CD8-positive, alpha-beta memory T cell (primary cell): ENCODE results near the gene RNF115. TPM values are rescaled to one million over a fixed set of nuclear protein-coding genes. Genes with fewer than 3 reads are reported as not detected.
A peak's percentile ranks its signal among the peaks of the same experiment; 100 is the strongest.

Source experiments
- CTCF ChIA-PET: fragments of 350-600 bp; sonication (Branson Sonifier 250); formaldehyde crosslinking; loops from one replicate; lab custom pipeline; 2021; ENCODE audit warnings: antibody characterized with exemption; lab: Charles Lee
- POLR2A ChIA-PET: fragments of 350-600 bp; sonication (Branson Sonifier 250); formaldehyde crosslinking; loops from one replicate; lab custom pipeline; 2021; ENCODE audit warnings: antibody characterized with exemption; lab: Charles Lee
- DNase-seq, 5 donors: peaks; one replicate each; pipeline versions ENCODE4 v3.0.0 to v3.0.0-alpha.2; 2020 to 2022; ENCODE audit warnings: mixed read lengths in 1 of 5
- H3K27ac ChIP-seq: one replicate; pipeline ENCODE4 v1.7.0; 2013; ENCODE audit warnings: low read depth, mild to moderate bottlenecking, low read length, moderate library complexity
- H3K27me3 ChIP-seq: 2 replicates; pipeline ENCODE4 v1.7.0; 2013; ENCODE audit warnings: low read length, mild to moderate bottlenecking; ENCODE audit not compliant: insufficient read depth, poor library complexity, severe bottlenecking
- H3K36me3 ChIP-seq: 2 replicates; pipeline ENCODE4 v1.7.0; 2013; ENCODE audit warnings: mild to moderate bottlenecking, low read length, moderate library complexity; ENCODE audit not compliant: insufficient read depth
- H3K4me1 ChIP-seq: 2 replicates; pipeline ENCODE4 v1.7.0; 2013; ENCODE audit warnings: mild to moderate bottlenecking, low read length, moderate library complexity; ENCODE audit not compliant: insufficient read depth
- H3K4me3 ChIP-seq: 2 replicates; pipeline ENCODE4 v1.7.0; 2013; ENCODE audit warnings: mild to moderate bottlenecking, low read length
- H3K9me3 ChIP-seq: 2 replicates; pipeline ENCODE4 v1.7.0; 2013; ENCODE audit warnings: mild to moderate bottlenecking, low read length
- H3K27ac Mint-ChIP-seq, 8 donors: one replicate each; pipeline ENCODE4 v1.8.0; 2020 to 2021; ENCODE audit warnings: mixed read lengths in 8 of 8, mild to moderate bottlenecking in 6 of 8, inconsistent platforms in 3 of 8, moderate library complexity in 3 of 8
- H3K27me3 Mint-ChIP-seq, 2 donors: one replicate each; pipeline ENCODE4 v1.8.0; 2020 to 2021; ENCODE audit warnings: mixed read lengths in 2 of 2, mild to moderate bottlenecking in 1 of 2, moderate library complexity in 1 of 2
- H3K36me3 Mint-ChIP-seq, 3 donors: one replicate each; pipeline ENCODE4 v1.8.0; 2020 to 2021; ENCODE audit warnings: mixed read lengths in 3 of 3, inconsistent platforms in 1 of 3, mild to moderate bottlenecking in 1 of 3
- H3K4me1 Mint-ChIP-seq, 3 donors: one replicate each; pipeline ENCODE4 v1.8.0; 2020 to 2021; ENCODE audit warnings: mixed read lengths in 3 of 3, inconsistent platforms in 1 of 3, mild to moderate bottlenecking in 1 of 3
- H3K4me3 Mint-ChIP-seq, 7 donors: one replicate each; pipeline ENCODE4 v1.8.0; 2020 to 2021; ENCODE audit warnings: mixed read lengths in 7 of 7, mild to moderate bottlenecking in 6 of 7, moderate library complexity in 4 of 7, inconsistent platforms in 2 of 7
- H3K9me3 Mint-ChIP-seq, 5 donors: one replicate each; pipeline ENCODE4 v1.8.0; 2020 to 2022; ENCODE audit warnings: mixed read lengths in 5 of 5, mild to moderate bottlenecking in 3 of 5, moderate library complexity in 2 of 5, inconsistent platforms in 1 of 5
- polyA plus RNA-seq: library from polyadenylated mRNA; unstranded; fragments of 300-500 nt; fragmentation: Illumina TruSeq; gene quantifications from one replicate; pipeline ENCODE4 v1.2.3, GENCODE V29; 2021
- total RNA-seq, 2 experiments: library from RNA; stranded (reverse); gene quantifications; one replicate each; pipeline ENCODE4 v1.2.3, GENCODE V29; 2021

The RNF115 gene
- total and polyA plus RNA-seq, 3 experiments from 2014 or later = 9.1 to 17.8 (median 16.9) TPM

- CTCF ChIA-PET = interaction anchor here (0.8 to 10.2 kb wide), 21 partner anchors 10 to 156 kb away, joined by 3 to 160 read pairs (median 5); partner anchors contain the start of genes ANKRD34A, ITGA10, NUDT17 and POLR3C
Measured at GRCh38 chr1:145858238-145858900, 34.5 kb upstream of the RNF115 start.

GRCh38 chr1:145857170-145857569, 33.3 kb upstream of the RNF115 start:
- ChIA-PET POLR2A (interaction anchor here (1.2 to 3.3 kb wide), 4 partner anchors 10 to 70 kb away, joined by 3 to 44 read pairs (median 15); partner anchors contain the start of genes NUDT17, POLR3C, RBM8A and RNF115), CTCF (interaction anchor here (0.6 to 10.2 kb wide), 8 partner anchors 10 to 154 kb away, joined by 3 to 160 read pairs (median 4); partner anchors contain the start of genes NUDT17 and TXNIP)
- H3K4me3 Mint-ChIP-seq = peak overlapping the region; percentile 12 to 99 (median 41)
- H3K27me3 Mint-ChIP-seq = peaks cover 0 to 1% of the 10 kb centered on the region in 2 donors
- H3K27ac Mint-ChIP-seq = peak overlapping the region in 3 of 8 donors; percentile 70 to 94 (median 77)
- peaks cover 0 to 51% (median 4%) of the 10 kb centered on the region in 3 donors for H3K36me3 Mint-ChIP-seq
- peaks cover 11 to 29% (median 29%) of the 10 kb centered on the region in 3 donors for H3K4me1 Mint-ChIP-seq
- peaks cover 13% of the 10 kb centered on the region for H3K4me1 ChIP-seq
- no peak overlapping the region for H3K4me3 ChIP-seq
- H3K36me3 ChIP-seq = peaks cover 7% of the 10 kb centered on the region
- no peaks in the 10 kb centered on the region for H3K9me3 Mint-ChIP-seq
- DNase-seq = no peak
- H3K27ac ChIP-seq = no peak overlapping the region
- no peaks in the 10 kb centered on the region for H3K9me3 ChIP-seq
- no peaks in the 10 kb centered on the region for H3K27me3 ChIP-seq

More at GRCh38 chr1:145858238-145858900, 34.5 kb upstream of the RNF115 start:
- Mint-ChIP-seq H3K27ac (peak overlapping the region; percentile 38 to 94 (median 90)), H3K4me1 (peaks cover 11 to 29% (median 29%) of the 10 kb centered on the region in 3 donors), H3K27me3 (peaks cover 0 to 1% of the 10 kb centered on the region in 2 donors), H3K4me3 (peak overlapping the region; percentile 93 to 99 (median 97)), H3K9me3 (no peaks in the 10 kb centered on the region), H3K36me3 (peaks cover 0 to 43% (median 4%) of the 10 kb centered on the region in 3 donors)
- DNase-seq = peak in 3 of 5 donors; percentile 61 to 77 (median 66)
- Histone ChIP-seq H3K27ac (peak overlapping the region; percentile 56), H3K4me1 (peaks cover 13% of the 10 kb centered on the region), H3K27me3 (no peaks in the 10 kb centered on the region), H3K9me3 (no peaks in the 10 kb centered on the region), H3K4me3 (peak overlapping the region; percentile 80), H3K36me3 (peaks cover 7% of the 10 kb centered on the region)
- POLR2A ChIA-PET = interaction anchor here (0.6 to 3.3 kb wide), 16 partner anchors 11 to 179 kb away, joined by 3 to 44 read pairs (median 12); partner anchors contain the start of genes ANKRD34A, ANKRD35, LIX1L and NUDT17

DNA sequence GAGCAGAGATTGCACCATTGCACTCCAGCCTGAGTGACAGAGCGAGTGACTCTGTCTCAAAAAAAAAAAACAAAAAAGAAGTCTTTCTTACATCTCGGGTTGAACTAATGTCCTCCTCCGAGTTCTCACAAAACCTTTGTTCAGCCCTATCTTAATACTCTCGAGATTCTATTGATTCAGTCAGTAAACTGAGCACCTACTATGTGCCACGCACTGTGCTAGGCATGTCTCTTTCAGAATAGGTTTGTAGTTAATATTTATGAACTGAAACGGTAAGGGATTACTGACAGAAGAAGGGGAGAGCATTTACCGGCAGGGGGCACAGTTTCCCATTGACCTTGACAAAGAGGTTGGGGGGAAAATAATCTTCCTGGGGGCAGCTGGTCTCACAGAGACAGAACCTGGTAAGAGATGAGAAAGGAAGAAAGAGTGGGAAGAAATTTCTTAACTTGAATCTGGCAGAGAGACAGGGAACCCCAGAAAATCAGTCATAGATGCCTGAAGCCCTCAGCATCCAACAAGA, 31.6 kb upstream of the RNF115 start:
- Histone ChIP-seq H3K4me1 (peaks cover 13% of the 10 kb centered on the region), H3K27ac (no peak overlapping the region), H3K27me3 (no peaks in the 10 kb centered on the region), H3K4me3 (no peak overlapping the region), H3K9me3 (no peaks in the 10 kb centered on the region), H3K36me3 (peaks cover 10% of the 10 kb centered on the region)
- ChIA-PET POLR2A (no interaction called here), CTCF (interaction anchor here (10.2 kb wide), 1 partner anchor 8 kb away, joined by 160 read pairs; the partner anchor contains the start of gene NUDT17)
- no peaks in the 10 kb centered on the region for H3K9me3 Mint-ChIP-seq
- H3K27ac Mint-ChIP-seq = peak overlapping the region in 3 of 8 donors; percentile 16 to 83 (median 72)
- DNase-seq = no peak
- H3K4me1 Mint-ChIP-seq = peaks cover 11 to 29% (median 29%) of the 10 kb centered on the region in 3 donors
- H3K36me3 Mint-ChIP-seq = peaks cover 5 to 63% (median 11%) of the 10 kb centered on the region in 3 donors
- H3K27me3 Mint-ChIP-seq = peaks cover 0 to 1% of the 10 kb centered on the region in 2 donors
- peak overlapping the region in 2 of 7 donors; percentile 40 to 88 for H3K4me3 Mint-ChIP-seq

DNA sequence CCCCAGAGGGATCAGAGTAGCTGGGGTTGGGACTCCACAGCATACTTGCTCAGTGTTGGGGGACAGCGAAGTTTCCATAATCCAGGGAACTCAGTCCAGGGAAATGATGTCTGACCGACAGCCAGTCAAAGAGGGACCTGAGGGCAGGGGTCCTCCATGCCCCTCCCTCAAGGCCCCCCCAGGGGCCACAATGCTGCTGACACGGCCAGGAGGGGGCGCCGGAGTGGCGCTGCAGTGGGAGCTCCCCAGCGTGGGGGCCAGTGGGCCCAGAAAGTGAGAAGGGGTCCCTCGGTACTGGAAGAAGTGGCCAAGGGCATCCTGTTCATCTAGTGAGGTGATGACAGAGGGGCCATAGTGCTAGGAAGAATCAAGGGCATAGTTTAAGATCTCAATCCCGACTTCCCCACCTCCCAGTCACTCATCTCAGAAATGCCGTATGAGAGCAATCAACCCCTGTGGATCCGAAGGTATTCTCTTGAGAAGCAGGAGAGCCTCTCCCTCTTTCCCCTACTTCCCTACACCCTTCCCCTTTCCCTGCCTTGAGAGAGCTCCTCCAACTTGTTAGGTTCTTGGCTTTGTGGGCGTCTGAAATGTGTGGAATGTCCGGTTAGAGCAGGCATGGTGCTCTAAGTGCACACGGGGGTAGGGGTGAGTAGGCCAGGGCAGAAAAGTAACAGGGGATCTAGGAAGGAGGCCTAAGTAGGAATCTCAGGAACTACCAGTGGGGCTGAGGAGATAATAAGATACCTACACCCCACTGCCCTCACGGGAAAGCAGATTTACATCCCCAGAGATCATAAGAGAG, 25.7 kb upstream of the RNF115 start:
- no peak overlapping the region for H3K27ac ChIP-seq
- no peak overlapping the region for H3K4me3 Mint-ChIP-seq
- H3K4me3 ChIP-seq = no peak overlapping the region
- no peaks in the 10 kb centered on the region for H3K27me3 ChIP-seq
- no peaks in the 10 kb centered on the region for H3K9me3 ChIP-seq
- DNase-seq = no peak
- H3K27me3 Mint-ChIP-seq = peaks cover 0 to under 1% of the 10 kb centered on the region in 2 donors
- peaks cover 10% of the 10 kb centered on the region for H3K4me1 ChIP-seq
- CTCF ChIA-PET = interaction anchor here (0.7 to 7.1 kb wide), 6 partner anchors 10 to 163 kb away, joined by 3 to 160 read pairs (median 4); partner anchors contain the start of gene PIAS3
- POLR2A ChIA-PET = interaction anchor here (5.4 kb wide), 1 partner anchor 9 kb away, joined by 44 read pairs; the partner anchor contains the start of gene PIAS3
- H3K4me1 Mint-ChIP-seq = peaks cover 5 to 7% (median 6%) of the 10 kb centered on the region in 3 donors
- H3K36me3 ChIP-seq = peaks cover 6% of the 10 kb centered on the region
- H3K36me3 Mint-ChIP-seq = peaks cover 5 to 56% (median 14%) of the 10 kb centered on the region in 3 donors
- no peaks in the 10 kb centered on the region for H3K9me3 Mint-ChIP-seq
- peak overlapping the region in 2 of 8 donors; percentile 5 to 69 for H3K27ac Mint-ChIP-seq

GRCh38 chr1:145847827-145848226, 23.9 kb upstream of the RNF115 start:
- Histone ChIP-seq H3K4me1 (peaks cover 10% of the 10 kb centered on the region), H3K27ac (no peak overlapping the region), H3K27me3 (no peaks in the 10 kb centered on the region), H3K4me3 (no peak overlapping the region), H3K36me3 (peaks cover 6% of the 10 kb centered on the region), H3K9me3 (no peaks in the 10 kb centered on the region)
- ChIA-PET CTCF (interaction anchor here (1.2 to 7.1 kb wide), 8 partner anchors 11 to 165 kb away, joined by 4 to 160 read pairs (median 24); partner anchors contain the start of genes LIX1L, PIAS3 and RBM8A), POLR2A (interaction anchor here (0.5 to 5.4 kb wide), 2 partner anchors 11 to 13 kb away, joined by 3 to 44 read pairs; partner anchors contain the start of gene PIAS3)
- peak overlapping the region in 5 of 8 donors; percentile 17 to 92 (median 44) for H3K27ac Mint-ChIP-seq
- peak overlapping the region in 1 of 7 donors; percentile 38 for H3K4me3 Mint-ChIP-seq
- H3K36me3 Mint-ChIP-seq = peaks cover 5 to 42% (median 12%) of the 10 kb centered on the region in 3 donors
- H3K27me3 Mint-ChIP-seq = no peaks in the 10 kb centered on the region
- no peak for DNase-seq
- H3K4me1 Mint-ChIP-seq = peaks cover 5 to 7% (median 6%) of the 10 kb centered on the region in 3 donors
- no peaks in the 10 kb centered on the region for H3K9me3 Mint-ChIP-seq

DNA sequence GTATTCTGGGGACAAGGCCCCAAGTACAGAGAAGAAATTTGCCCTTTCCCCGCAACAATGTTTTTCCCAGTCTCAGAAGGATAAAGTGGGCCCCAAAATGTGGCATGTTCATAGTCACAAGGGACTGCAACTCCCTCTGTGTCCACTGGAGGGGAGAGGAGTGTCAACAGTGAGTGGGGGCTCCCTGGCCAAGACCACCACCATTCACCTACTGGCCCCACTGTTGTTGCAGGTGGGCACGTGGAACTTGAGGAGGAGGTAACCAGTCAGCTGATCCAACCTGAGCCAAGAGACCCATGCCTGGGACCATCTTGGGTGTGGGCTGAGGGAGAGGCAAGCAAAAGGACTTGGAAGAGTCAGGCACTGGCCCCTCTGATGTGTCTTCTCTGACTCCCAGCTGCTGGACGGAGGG, 22.3 kb upstream of the RNF115 start:
- H3K36me3 Mint-ChIP-seq = peaks cover 5 to 45% (median 21%) of the 10 kb centered on the region in 3 donors
- no peaks in the 10 kb centered on the region for H3K9me3 ChIP-seq
- peaks cover 5 to 7% (median 6%) of the 10 kb centered on the region in 3 donors for H3K4me1 Mint-ChIP-seq
- peak overlapping the region in 7 of 8 donors; percentile 51 to 89 (median 83) for H3K27ac Mint-ChIP-seq
- H3K27me3 ChIP-seq = no peaks in the 10 kb centered on the region
- ChIA-PET POLR2A (interaction anchor here (1.0 to 5.4 kb wide), 3 partner anchors 12 to 192 kb away, joined by 5 to 44 read pairs (median 6); partner anchors contain the start of gene PIAS3), CTCF (interaction anchor here (0.8 to 7.1 kb wide), 36 partner anchors 12 to 200 kb away, joined by 3 to 160 read pairs (median 10); partner anchors contain the start of genes ANKRD34A, ANKRD35, ITGA10 and LIX1L)
- H3K4me1 ChIP-seq = peaks cover 10% of the 10 kb centered on the region
- peak in 3 of 5 donors; percentile 20 to 52 (median 34) for DNase-seq
- H3K4me3 Mint-ChIP-seq = no peak overlapping the region
- peak overlapping the region; percentile 75 for H3K4me3 ChIP-seq
- H3K27ac ChIP-seq = peak overlapping the region; percentile 68
- no peaks in the 10 kb centered on the region for H3K27me3 Mint-ChIP-seq
- H3K36me3 ChIP-seq = peaks cover 15% of the 10 kb centered on the region
- no peaks in the 10 kb centered on the region for H3K9me3 Mint-ChIP-seq
